Upper lobe of left lung (tissue), 4 donors: ENCODE measurements around the gene MCF2.
"Not testable (repeated sequence)": the region's sequence is repeated elsewhere in the genome, so short reads cannot be mapped to it uniquely, and the experiment has no call there.

Experiments
- CTCF ChIP-seq, 6 experiments: fragments of 450-650 bp in 4 of 6; fragments of 200-600 bp in 2 of 6; sonication (generic) in 2 of 6; IDR thresholded peaks; one replicate each; pipeline ENCODE4 v1.5.1; 2016 to 2019; ENCODE audit warnings: antibody characterized with exemption in 6 of 6
- POLR2A ChIP-seq, 4 donors: fragments of 450-650 bp; IDR thresholded peaks; one replicate each; pipeline ENCODE4 v1.5.1; 2016 to 2017; ENCODE audit warnings: antibody characterized with exemption in 4 of 4, mild to moderate bottlenecking in 2 of 4

- not testable (repeated sequence) for TF ChIP-seq CTCF, POLR2A (IDR thresholded peaks at IDR 0.05)
Measured at GRCh38 chrX:139685175-139685574, 22.8 kb downstream of the MCF2 start.
